ENCODE data around the gene SPEN. TPM values are rescaled to one million over a fixed set of nuclear protein-coding genes. Genes with fewer than 3 reads are reported as not detected.

Gene SPEN
- total RNA-seq, 1 donor from 2014 or later: 39.4 TPM

- TF ChIP-seq CTCF (IDR thresholded peaks at IDR 0.05): no peak
- peaks cover 28% of the 10 kb centered on the region for H3K4me1 Mint-ChIP-seq (ENCODE audit: low read depth)
- DNase-seq (ENCODE audit: low spot score): no peak
- no peaks in the 10 kb centered on the region for H3K9me3 Mint-ChIP-seq (ENCODE audit: low read depth)
- H3K4me3 Mint-ChIP-seq (ENCODE audit: unreplicated experiment): no peak overlapping the region
- H3K27me3 Mint-ChIP-seq (ENCODE audit: low read depth): no peaks in the 10 kb centered on the region
- no peak overlapping the region for H3K27ac Mint-ChIP-seq (ENCODE audit: unreplicated experiment)
- H3K36me3 Mint-ChIP-seq (ENCODE audit: low read depth): no peaks in the 10 kb centered on the region
These were observed 51.8 kb downstream of the SPEN start for GRCh38 chr1:15899266-15899665.

GRCh38 chr1:15900662-15901279 is 53.3 kb downstream of the SPEN start:
- H3K4me1 Mint-ChIP-seq (ENCODE audit: low read depth): peaks cover 25% of the 10 kb centered on the region
- no peak for TF ChIP-seq CTCF (IDR thresholded peaks at IDR 0.05)
- peak overlapping the region; percentile 36 for H3K27ac Mint-ChIP-seq (ENCODE audit: unreplicated experiment)
- no peak for DNase-seq (ENCODE audit: low spot score)
- H3K9me3 Mint-ChIP-seq (ENCODE audit: low read depth): no peaks in the 10 kb centered on the region
- H3K27me3 Mint-ChIP-seq (ENCODE audit: low read depth): no peaks in the 10 kb centered on the region
- H3K36me3 Mint-ChIP-seq (ENCODE audit: low read depth): no peaks in the 10 kb centered on the region
- no peak overlapping the region for H3K4me3 Mint-ChIP-seq (ENCODE audit: unreplicated experiment)

- Mint-ChIP-seq H3K27me3 (ENCODE audit: low read depth) (no peaks in the 10 kb centered on the region), H3K4me1 (ENCODE audit: low read depth) (peaks cover 23% of the 10 kb centered on the region), H3K4me3 (ENCODE audit: unreplicated experiment) (no peak overlapping the region), H3K27ac (ENCODE audit: unreplicated experiment) (peak overlapping the region; percentile 23), H3K9me3 (ENCODE audit: low read depth) (no peaks in the 10 kb centered on the region), H3K36me3 (ENCODE audit: low read depth) (no peaks in the 10 kb centered on the region)
- no peak for DNase-seq (ENCODE audit: low spot score)
- TF ChIP-seq CTCF (IDR thresholded peaks at IDR 0.05): no peak
These were observed 55.4 kb downstream of the SPEN start for GRCh38 chr1:15902882-15903281.

GRCh38 chr1:15908597-15908996 is 61.1 kb downstream of the SPEN start:
- no peak for TF ChIP-seq CTCF (IDR thresholded peaks at IDR 0.05)
- no peak for DNase-seq (ENCODE audit: low spot score)
- H3K4me3 Mint-ChIP-seq (ENCODE audit: unreplicated experiment): no peak overlapping the region
- no peaks in the 10 kb centered on the region for H3K9me3 Mint-ChIP-seq (ENCODE audit: low read depth)
- no peak overlapping the region for H3K27ac Mint-ChIP-seq (ENCODE audit: unreplicated experiment)
- H3K4me1 Mint-ChIP-seq (ENCODE audit: low read depth): peaks cover 6% of the 10 kb centered on the region
- no peaks in the 10 kb centered on the region for H3K27me3 Mint-ChIP-seq (ENCODE audit: low read depth)
- H3K36me3 Mint-ChIP-seq (ENCODE audit: low read depth): peaks cover 13% of the 10 kb centered on the region

- peaks cover 14% of the 10 kb centered on the region for H3K36me3 Mint-ChIP-seq (ENCODE audit: low read depth)
- no peaks in the 10 kb centered on the region for H3K27me3 Mint-ChIP-seq (ENCODE audit: low read depth)
- H3K9me3 Mint-ChIP-seq (ENCODE audit: low read depth): no peaks in the 10 kb centered on the region
- no peak for DNase-seq (ENCODE audit: low spot score)
- H3K4me3 Mint-ChIP-seq (ENCODE audit: unreplicated experiment): no peak overlapping the region
- no peak for TF ChIP-seq CTCF (IDR thresholded peaks at IDR 0.05)
- H3K4me1 Mint-ChIP-seq (ENCODE audit: low read depth): peaks cover 10% of the 10 kb centered on the region
- H3K27ac Mint-ChIP-seq (ENCODE audit: unreplicated experiment): no peak overlapping the region
These were observed 63.6 kb downstream of the SPEN start for GRCh38 chr1:15911141-15911540.

Data from chondrocyte (in vitro differentiated cells).